HG03280 (cell line): ENCODE results near the gene NHERF2.

Experiments used
- ATAC-seq: cut with Tn5 transposase; IDR thresholded peaks from one replicate; pipeline ENCODE4 v1.9.1; 2021; ENCODE audit warnings: mild to moderate bottlenecking, moderate library complexity; ENCODE audit not compliant: unreplicated experiment

Gene NHERF2

DNA sequence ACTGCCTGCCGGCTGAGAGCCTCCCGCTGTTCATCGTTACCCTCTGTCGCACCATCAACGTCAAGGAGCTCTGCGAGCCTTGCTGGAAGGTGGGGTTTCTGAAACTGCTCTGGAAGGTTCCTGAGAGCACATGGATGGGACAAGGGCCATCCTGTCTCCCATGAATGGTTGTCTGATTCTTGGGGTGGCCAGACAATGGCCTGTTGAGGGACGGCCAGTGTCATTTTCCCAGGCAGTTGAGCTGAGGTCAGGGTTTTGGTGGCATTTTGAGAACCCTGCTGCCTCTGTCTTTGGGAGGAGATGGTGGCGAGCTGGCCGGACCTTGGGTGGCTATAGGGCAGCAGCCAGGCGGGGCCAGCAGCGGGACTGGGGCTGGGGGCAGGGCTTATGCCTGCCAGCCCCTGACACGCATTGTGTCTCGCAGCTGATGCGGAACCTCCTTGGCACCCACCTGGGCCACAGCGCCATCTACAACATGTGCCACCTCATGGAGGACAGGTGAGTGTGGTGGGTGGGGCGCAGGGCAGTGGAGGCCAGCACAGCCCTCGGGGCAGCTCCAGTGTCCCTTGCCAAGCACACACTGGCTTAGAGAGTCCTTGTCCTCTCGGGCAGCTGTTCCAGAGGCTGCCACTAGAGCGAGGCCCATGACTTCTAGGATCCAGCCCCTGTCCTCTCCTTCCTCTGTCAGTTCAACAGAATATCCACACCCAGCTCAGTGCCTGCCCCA lies 30.1 kb downstream of the NHERF2 start:
- ATAC-seq: no peak

DNA sequence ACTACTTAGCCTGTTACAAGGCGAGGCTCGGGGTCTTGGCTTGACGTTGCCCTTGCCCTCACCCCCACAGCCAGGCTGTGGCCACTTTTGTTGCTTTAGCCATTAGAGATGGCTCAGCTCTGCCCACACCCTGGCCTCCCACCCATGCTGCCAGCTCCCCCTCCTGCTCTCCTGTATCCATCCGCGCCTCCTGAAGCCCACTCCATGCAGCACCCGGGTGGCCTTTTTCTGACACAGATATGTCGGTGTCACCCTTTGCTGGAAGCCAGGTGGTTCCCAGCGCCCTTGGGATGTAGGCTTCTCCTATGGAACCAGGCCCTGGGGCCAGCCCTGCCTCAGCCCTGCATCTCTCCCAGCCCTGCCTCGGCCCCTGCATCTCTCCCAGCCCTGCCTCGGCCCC lies 30.7 kb downstream of the NHERF2 start:
- no peak for ATAC-seq

DNA sequence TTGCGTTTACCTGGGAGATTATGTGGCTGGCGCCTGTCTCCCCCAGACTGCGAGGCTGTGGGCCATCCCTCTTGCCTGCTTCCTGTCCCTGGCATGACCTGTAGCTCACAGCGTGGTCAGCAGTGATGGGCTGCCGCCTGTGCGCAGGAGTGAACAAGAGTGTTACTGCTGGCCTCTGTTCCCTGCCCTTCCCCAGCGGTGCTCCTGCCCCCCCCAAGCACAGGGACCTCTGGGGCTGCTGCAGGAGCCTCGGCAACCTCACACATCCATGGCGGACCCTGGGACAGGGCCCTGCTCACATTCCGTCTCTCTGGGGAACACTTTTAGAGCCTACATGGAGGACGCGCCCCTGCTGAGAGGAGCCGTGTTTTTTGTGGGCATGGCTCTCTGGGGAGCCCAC lies 31.7 kb downstream of the NHERF2 start:
- ATAC-seq: no peak

DNA sequence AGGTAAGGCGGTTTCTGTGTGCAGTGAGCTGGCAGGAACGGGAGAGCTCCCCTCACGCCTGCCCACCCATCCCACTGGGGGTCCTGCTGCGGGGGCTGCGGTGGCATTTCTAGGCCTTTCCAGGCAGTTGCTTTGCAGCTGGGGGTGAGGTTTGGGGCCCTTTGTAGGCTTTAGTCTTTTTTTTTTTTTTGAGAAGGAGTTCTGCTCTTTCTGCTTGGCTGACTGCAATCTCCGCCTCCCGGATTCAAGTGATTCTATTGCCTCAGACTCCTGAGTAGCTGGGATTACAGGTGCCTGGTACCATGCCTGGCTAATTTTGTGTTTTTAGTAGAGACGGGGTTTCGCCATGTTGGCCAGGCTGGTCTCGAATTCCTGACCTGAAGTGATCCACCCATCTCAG lies 32.2 kb downstream of the NHERF2 start:
- ATAC-seq: no peak

DNA sequence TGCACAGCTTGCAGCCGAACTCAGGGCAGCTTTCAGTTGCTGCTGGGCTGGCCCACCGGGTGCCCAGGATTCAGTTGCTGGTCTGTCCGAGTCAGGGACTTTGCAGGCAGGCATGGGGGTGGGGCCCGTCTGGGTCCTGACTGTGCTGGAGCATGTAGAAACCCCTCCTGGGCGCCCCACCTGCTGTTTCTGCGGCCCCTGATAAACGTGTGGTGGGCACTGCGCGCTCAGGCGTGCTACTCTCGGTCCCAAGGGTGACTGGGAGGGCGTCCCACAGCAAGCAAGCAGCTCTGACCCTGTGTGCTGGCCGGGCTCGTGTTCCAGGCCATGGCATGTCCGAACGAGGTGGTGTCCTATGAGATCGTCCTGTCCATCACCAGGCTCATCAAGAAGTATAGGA lies 33.6 kb downstream of the NHERF2 start:
- no peak for ATAC-seq

DNA sequence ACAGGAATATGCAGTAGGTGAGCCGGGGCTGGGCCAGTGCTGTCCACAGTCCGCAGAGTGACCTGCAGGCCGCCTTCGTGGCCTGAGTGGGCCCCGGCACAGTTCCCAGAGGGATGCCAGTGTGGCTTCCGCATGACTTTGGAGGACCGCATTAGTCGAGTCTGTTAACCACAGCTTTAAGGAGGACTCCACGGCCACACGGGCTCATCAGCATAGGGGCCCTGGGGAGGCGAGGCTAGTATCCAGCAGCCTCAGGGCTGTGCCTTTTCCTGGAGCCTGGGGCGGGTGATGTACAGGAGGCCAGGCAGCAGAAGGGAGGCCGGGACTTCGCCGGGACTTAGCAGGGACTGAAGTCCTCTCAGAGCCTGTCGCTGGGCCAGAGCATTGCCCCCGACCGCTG lies 34.3 kb downstream of the NHERF2 start:
- ATAC-seq: no peak

DNA sequence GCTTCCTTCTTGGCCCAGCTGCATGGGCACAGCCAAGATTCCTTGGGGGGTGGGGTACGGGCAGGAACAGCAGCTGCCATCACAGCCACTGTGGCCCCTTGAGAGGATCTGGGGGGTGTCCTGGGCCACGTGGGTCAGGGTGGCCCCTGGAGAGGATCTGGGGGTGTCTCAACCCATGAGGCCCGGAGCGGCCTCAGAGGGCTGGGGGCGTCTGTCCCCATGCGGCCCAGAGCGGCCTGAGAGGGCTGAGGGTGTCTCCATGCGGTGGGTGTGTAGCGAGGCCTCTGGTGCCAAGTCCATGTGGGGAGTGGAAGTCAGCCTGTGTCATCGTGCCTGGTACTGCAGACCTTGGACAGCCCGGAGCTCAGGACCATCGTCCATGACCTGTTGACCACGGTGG lies 34.8 kb downstream of the NHERF2 start:
- no peak for ATAC-seq

DNA sequence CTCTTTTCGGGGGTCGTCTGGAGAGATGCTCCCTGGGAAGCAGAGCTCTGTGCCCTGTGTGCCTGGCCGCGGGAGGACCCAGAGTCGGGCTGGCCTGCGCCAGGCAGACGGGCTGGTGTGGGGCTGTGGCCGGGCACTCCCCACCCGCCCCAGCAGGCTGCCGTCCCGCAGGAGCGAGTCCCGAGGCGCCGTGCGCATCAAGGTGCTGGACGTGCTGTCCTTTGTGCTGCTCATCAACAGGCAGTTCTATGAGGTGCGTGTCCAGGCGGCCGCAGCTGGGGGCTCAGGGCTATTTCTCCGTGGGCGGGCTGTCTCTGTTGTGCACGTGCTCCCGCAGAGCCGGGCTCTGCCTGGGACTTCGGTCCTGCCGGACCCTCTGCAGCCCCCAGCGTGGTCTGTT lies 36.1 kb downstream of the NHERF2 start:
- no peak for ATAC-seq

DNA sequence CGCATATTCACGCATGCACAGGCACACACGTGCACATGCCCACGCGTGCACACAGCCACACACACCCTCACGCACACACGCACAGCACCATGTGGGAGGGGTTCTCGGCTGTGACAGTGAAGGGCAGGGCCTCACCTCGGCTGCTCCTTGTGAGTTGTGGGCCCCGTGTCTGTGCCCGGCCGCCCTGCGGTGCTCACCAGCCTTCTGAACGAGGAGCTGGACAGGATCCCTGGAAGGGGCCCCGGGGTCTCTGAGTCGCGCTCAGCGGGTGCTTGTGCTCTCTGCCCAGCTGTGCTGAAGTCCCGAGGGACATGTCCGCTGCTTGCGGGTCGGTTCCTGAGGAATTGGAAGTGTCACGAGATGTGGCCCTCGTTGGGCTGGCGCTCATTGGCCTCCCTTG lies 37.2 kb downstream of the NHERF2 start:
- no peak for ATAC-seq

DNA sequence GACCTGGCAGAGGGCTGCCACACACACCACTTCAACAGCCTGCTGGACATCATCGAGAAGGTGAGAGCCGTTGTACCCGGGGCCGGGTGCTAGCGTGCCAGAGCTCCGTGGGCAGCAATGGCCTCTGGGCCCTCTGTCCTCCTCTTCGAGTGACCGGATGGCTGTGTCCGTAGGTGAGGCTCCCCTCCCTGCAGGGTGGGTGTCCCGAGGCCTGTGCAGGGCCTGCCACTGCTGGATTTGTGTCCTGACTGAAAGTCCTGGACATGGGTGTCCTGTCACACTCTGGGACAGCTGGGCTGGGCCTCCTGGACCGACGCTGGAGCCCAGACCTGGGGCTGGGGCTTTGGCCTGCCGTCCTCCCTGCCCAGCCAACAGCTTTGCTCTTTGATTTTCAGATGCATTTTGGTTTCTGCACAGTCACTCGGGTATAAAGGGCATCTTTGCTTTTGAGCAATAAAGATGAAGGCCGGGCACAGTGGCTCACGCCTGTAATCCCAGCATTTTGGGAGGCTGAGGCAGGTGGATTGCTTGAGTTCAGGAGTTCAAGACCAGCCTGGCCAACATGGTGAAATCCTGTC lies 37.8 kb downstream of the NHERF2 start:
- no peak for ATAC-seq

DNA sequence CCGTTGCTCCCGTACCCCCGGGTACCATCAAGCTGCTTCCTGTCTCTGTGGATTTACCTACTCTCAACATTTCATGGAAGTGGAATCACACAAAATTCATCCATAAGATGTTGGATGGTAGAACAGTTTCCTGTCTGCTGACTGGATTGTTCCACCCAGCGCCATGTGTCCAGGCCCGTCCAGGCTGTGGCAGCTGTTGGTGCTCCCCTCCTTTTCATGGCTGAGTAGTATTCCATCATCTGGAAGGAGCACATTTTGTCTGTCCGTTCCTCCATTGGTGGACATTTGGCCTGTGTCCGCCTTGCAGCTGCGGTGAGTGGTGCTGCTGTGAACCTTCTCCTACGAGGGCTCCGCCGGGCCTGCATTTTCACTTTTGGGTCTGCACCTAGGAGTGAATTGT lies 39.4 kb downstream of the NHERF2 start:
- ATAC-seq: no peak

DNA sequence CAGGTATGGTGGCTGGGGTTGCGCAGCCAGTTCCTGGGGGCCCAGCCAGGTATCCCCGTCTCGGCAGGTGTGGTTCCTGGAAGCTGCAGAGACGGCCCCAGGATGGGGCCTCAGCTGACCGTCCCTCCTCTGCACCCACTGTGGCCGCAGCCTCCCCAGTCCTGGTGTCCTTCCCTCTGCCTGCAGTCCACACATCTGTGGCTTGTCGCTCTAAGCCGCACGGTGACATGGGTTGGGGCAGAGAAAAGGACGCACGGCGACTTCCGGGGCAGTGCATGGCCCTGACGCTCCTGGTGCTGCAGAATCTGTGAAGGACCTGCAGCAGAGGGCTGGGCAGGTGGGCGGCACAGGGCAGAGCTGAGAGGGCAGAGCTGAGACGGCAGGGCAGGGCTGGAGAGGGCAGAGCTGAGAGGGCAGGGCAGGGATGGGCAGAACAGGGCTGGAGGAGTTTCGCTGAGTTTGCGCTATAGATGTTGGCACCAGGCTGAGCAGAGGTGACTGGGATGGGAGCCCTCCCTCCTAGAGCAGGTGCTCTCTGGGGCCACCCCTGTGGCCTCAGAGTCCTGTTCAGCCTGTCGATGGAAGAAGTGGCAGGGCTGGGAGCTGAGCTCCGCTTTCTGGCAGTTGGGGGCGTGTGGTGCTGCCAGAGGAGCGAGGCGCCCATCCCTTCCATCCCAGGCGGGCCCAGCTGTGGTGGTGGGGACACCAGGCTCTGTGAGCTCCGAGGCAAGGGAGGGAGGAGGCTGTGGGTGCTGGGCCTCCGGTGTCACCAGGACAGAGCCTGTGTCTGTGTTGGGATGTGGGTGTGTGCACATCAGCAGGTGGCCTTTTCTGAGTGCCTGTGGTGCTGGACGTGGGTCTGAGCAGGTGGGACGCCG lies 44.1 kb downstream of the NHERF2 start:
- ATAC-seq: no peak

DNA sequence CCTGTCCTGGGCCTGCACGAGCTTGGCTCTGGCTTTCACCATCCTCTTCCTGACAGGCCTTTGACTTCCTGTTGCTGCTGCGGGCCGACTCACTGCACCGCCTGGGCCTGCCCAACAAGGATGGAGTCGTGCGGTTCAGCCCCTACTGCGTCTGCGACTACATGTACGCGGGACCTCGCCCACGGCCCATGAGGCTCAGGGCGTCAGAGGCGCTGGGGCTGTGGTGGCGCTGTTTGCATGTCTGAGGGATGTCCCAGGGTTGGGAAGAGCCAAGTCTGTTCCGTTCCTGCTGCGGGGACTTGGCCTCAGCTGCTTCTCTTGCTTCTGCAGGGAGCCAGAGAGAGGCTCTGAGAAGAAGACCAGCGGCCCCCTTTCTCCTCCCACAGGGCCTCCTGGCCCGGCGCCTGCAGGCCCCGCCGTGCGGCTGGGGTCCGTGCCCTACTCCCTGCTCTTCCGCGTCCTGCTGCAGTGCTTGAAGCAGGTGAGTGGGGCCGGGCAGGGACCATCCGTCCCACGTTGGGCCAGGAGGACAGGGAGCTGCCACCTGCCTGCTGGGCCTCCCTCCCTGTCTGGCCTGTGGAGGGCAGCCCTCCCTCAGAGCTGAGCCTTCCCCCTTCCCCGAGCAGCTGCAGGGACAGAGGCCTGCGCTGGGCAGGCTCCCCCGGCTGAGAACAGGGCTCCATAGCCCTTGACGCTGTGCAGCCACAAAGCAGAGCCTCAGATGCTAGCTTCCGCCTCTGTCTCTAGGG lies 44.9 kb downstream of the NHERF2 start:
- ATAC-seq: no peak

DNA sequence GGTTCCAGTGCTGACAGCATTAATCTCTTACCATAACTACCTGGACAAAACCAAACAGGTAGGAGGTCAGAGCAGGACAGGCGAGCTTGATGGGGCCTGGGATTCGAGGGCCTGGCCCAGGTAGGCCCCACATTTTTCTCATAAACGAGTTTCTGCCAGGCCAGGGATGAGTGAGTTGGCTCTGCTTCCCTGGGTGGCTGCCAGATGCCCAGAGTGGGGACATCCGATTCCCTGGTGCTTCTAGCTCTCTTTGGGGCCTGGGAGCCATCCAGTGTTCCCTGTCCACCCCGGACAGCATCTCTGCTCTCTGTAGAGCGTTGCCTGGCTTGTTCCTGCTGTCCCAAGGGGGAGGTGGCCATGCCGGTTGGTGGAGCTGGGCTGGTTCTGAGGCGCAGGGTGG lies 46.2 kb downstream of the NHERF2 start:
- no peak for ATAC-seq

DNA sequence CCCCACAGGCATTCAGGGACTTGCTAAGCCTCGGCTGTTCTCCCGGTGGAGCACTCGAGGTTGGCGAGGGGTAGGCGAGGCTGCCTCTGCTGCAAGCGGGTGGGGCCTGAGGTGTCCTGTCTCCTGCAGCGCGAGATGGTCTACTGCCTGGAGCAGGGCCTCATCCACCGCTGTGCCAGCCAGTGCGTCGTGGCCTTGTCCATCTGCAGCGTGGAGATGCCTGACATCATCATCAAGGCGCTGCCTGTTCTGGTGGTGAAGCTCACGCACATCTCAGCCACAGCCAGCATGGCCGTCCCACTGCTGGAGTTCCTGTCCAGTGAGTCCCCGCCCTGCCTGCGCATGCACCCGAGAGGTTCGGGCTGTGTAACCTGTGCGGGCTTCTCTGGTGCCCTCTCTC lies 47.4 kb downstream of the NHERF2 start:
- no peak for ATAC-seq

DNA sequence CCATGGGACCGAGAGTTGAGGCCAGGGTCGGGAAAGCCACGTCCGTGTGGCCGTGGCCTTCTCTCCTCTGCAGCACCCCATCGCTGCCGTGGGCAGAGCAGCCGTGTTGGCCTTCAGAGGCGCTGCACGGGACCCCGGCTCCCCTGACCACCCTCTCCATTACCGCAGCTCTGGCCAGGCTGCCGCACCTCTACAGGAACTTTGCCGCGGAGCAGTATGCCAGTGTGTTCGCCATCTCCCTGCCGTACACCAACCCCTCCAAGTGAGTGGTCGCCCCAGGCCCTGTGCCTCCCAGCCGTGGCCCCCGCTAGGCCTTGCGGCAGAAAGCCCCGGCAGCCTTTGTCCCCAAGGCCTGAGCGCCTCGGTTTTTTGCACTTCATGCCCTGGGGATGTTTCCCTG lies 48.9 kb downstream of the NHERF2 start:
- ATAC-seq: no peak

DNA sequence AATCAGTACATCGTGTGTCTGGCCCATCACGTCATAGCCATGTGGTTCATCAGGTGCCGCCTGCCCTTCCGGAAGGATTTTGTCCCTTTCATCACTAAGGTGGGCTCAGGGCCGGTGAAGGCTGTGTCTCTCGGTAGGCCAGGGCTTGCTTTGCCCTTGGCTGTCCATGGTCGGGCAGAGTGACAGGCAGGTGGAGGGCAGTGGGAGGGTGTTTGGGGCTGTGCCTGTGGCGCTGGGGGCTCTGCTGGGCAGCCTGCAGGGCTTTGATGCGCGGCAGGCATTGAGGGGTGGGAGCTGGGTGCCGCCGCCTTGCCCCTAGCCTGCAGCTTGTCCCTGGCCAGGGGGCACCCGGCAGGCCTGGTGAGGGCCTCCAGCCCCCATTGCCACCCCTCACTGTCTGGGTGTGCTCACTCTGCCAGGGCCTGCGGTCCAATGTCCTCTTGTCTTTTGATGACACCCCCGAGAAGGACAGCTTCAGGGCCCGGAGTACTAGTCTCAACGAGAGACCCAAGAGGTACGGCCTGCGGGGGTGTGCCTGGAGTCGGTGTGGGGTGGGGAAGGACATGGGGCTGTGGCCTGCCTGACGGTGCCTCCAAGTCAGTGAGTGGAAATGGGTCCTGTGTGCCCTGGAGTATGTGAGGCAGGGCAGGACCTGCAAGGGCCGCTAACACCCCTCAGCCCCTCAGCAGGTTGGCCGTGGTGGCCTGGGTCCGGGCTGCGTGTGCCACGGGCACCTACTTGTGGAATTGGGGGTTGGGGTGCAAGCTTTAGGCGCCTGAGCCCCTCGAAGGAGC lies 49.6 kb downstream of the NHERF2 start:
- ATAC-seq: no peak

DNA sequence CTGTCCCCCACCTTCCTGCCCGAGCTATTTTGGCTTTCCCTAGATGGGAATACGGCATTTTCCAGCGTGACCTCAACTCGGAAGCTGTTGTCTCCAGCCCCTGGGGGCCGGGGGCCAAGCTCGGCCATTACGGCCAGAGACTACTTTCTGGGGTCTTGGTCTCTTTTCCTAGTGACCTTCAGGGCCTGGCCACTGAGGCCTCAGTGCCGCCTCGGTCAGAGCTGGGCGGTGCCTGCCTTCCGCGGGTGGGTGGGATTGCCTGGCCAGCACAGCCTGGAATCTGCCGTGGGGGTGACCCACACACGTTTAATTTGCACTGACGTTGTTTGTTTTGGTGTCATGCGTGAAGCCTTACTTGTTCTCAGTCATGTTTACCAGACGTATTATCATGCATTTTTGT lies 50.3 kb downstream of the NHERF2 start:
- no peak for ATAC-seq

DNA sequence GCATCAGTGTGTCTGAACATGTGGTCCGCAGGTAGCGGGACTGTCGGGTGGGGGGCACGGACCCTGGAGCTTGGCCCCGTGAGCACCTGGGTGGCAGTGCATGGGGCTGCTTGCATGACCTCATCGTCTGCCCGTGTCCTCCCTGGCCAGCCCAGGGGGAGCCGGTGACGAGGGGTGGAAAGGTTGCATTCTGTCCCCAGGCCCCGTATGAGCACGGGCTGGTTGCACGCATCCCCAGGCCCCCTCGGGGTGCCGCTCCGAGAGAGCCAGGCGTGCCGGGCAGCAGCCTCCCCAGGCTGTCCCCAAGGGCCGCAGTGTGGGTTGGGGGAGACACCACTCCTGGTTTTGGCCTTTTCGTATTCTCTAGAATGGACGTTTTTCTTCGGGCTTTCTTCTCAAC lies 51.0 kb downstream of the NHERF2 start:
- ATAC-seq: no peak

DNA sequence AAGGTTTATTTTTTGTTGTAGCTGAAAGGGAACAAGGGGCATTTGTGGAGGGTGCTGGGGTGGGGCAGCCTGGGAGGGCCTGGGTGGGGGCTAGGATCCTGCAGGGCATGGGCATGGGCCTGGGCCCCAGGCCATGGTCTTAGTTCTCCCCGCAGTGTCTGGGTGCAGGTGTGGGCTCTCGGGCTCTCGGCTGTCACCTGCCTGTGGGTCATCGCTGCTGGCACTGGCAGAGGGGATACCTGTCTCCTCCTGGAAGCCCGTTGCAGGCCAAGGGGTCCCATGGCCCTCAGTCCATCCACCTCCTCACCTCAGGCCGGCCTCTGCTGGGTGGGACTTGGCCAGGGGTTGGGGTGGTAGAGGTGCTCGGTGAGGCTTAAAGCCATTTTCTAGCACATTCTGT lies 51.4 kb downstream of the NHERF2 start:
- no peak for ATAC-seq

DNA sequence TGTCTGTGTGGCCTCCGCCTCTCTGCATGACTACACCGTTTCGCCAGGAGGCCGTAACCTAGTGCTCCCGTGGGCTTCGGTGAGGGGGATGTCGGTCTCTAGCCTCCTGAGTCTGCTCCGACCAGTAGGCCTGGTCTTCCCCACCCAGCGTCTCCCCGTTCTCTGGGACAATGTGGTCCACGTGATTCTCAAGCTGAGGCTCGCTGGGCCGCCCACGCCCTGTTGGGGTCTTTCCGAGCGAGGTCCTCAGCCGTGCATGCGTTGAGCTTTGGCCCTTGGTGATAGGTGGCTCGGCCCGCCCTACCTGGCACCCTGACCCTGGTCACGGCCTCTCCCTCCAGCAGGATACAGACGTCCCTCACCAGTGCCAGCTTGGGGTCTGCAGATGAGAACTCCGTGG lies 52.0 kb downstream of the NHERF2 start:
- ATAC-seq: no peak
